Bronchial epithelial cell (primary cell): Measurements from ENCODE around the gene NMT1. TPM values are rescaled to one million over a fixed set of nuclear protein-coding genes. Genes with fewer than 3 reads are reported as not detected.

ENCODE experiments used
- DNase-seq: peaks from one replicate; pipeline ENCODE4 v3.0.0-alpha.2; 2010; ENCODE audit warnings: low read depth
- FAIRE-seq: peaks from 2 replicates; lab custom pipeline; 2011; peaks lifted over from hg19 to GRCh38; lab: Jason Lieb, UNC
- H3K27me3 ChIP-seq: 2 replicates; pipeline ENCODE4 v1.5.1; 2011; ENCODE audit warnings: low read length; ENCODE audit not compliant: control insufficient read depth, insufficient read depth
- H3K36me3 ChIP-seq: 2 replicates; pipeline ENCODE4 v1.5.1; 2011; ENCODE audit warnings: low read length; ENCODE audit not compliant: control insufficient read depth, insufficient read depth
- H3K4me3 ChIP-seq: 2 replicates; pipeline ENCODE4 v1.5.1; 2011; ENCODE audit warnings: mild to moderate bottlenecking, low read depth, low read length, control low read depth
- CTCF ChIP-seq: IDR thresholded peaks from 2 replicates; pipeline ENCODE4 v1.5.1; 2011; ENCODE audit warnings: mild to moderate bottlenecking, moderate library complexity, low read length, control low read depth, inconsistent platforms; ENCODE audit not compliant: insufficient read depth, severe bottlenecking
- total RNA-seq: library from RNA; depleted of rRNA; stranded (reverse); fragments of >200 nt; gene quantifications from 2 replicates; pipeline ENCODE4 v1.2.1, GENCODE V29; 2014

Gene NMT1
- total RNA-seq, 1 donor from 2014 or later: 54.2 TPM

GRCh38 chr17:45144199-45145034, 83.3 kb downstream of the NMT1 start:
- no peak for DNase-seq
- Histone ChIP-seq H3K27me3 (no peaks in the 10 kb centered on the region), H3K36me3 (no peaks in the 10 kb centered on the region), H3K4me3 (peak overlapping the region; percentile 41)
- no peak for FAIRE-seq
- TF ChIP-seq CTCF: no peak

GRCh38 chr17:45145035-45145389, 83.9 kb downstream of the NMT1 start:
- H3K4me3 ChIP-seq: peak overlapping the region; percentile 41
- no peaks in the 10 kb centered on the region for H3K36me3 ChIP-seq
- DNase-seq (no peak), FAIRE-seq (no peak)
- TF ChIP-seq CTCF: no peak
- H3K27me3 ChIP-seq: no peaks in the 10 kb centered on the region

GRCh38 chr17:45146166-45146565, 85.0 kb downstream of the NMT1 start:
- Histone ChIP-seq H3K27me3 (no peaks in the 10 kb centered on the region), H3K4me3 (no peak overlapping the region), H3K36me3 (no peaks in the 10 kb centered on the region)
- DNase-seq: no peak
- TF ChIP-seq CTCF: no peak
- no peak for FAIRE-seq

- TF ChIP-seq CTCF: no peak
- no peaks in the 10 kb centered on the region for H3K27me3 ChIP-seq
- peak overlapping the region; percentile 62 for H3K4me3 ChIP-seq
- no peaks in the 10 kb centered on the region for H3K36me3 ChIP-seq
- FAIRE-seq (no peak), DNase-seq (no peak)
Measured at GRCh38 chr17:45146592-45146889, 85.4 kb downstream of the NMT1 start.

- no peak for TF ChIP-seq CTCF
- DNase-seq (peak; percentile 73), FAIRE-seq (no peak)
- Histone ChIP-seq H3K36me3 (no peaks in the 10 kb centered on the region), H3K4me3 (peak overlapping the region; percentile 62), H3K27me3 (no peaks in the 10 kb centered on the region)
Measured at GRCh38 chr17:45146890-45147580, 85.9 kb downstream of the NMT1 start.
